ENCODE measurements around the gene ARF6.

The ARF6 gene

GRCh38 chr14:49945448-49946319 is 52.8 kb downstream of the ARF6 start:
- Histone ChIP-seq H3K9ac (ENCODE audit: low read depth, low read length) (no peak overlapping the region), H3K9me3 (ENCODE audit: insufficient read depth, low read length, severe bottlenecking) (no peaks in the 10 kb centered on the region), H3K4me3 (ENCODE audit: low read depth in 1 of 2, low read length in 2 of 2) (no peak overlapping the region), H3K4me1 (ENCODE audit: insufficient read depth, low read length) (peaks cover 8% of the 10 kb centered on the region), H3K27ac (ENCODE audit: low read length) (no peak overlapping the region), H4K20me1 (ENCODE audit: insufficient read depth, low read length) (no peaks in the 10 kb centered on the region), H3K4me2 (ENCODE audit: insufficient read depth, low read length) (no peak overlapping the region), H3K36me3 (ENCODE audit: insufficient read depth, low read length) (no peaks in the 10 kb centered on the region), H3K79me2 (ENCODE audit: insufficient read depth, low read length) (no peaks in the 10 kb centered on the region), H2AFZ (ENCODE audit: low read depth, low read length) (no peak overlapping the region), H3K27me3 (ENCODE audit: insufficient read depth, low read length, poor library complexity) (no peaks in the 10 kb centered on the region)
- peak; percentile 58; the same call in 2 of the 3 replicates for ATAC-seq (ENCODE audit: insufficient read depth, low read depth)
- no peak for DNase-seq
- TF ChIP-seq CTCF (IDR thresholded peaks at IDR 0.05; ENCODE audit: borderline replicate concordance, extremely low read depth, low read length, poor library complexity, severe bottlenecking): no peak
- no peak for TF ChIP-seq EZH2 (IDR thresholded peaks at IDR 0.05; ENCODE audit: borderline replicate concordance, low read depth, low read length, severe bottlenecking)
